ENCODE results near the gene CACNG8. TPM values are rescaled to one million over a fixed set of nuclear protein-coding genes. Genes with fewer than 3 reads are reported as not detected.

Gene CACNG8
- total RNA-seq, 3 donors from 2014 or later (not counting 1 experiment from before 2014, with no cell fraction given): 2.3 TPM; not detected in 2

- WGBS (ENCODE audit: insufficient coverage): no CpG with 5 or more reads among the region's 3 CpGs
- intact Hi-C loops (cut with micrococcal nuclease): no loop called here
- TF ChIP-seq CTCF (IDR thresholded peaks at IDR 0.05): no peak
- ATAC-seq: no peak
- H3K27ac ChIP-seq (ENCODE audit: low read length): no peak overlapping the region
- H3K27me3 Mint-ChIP-seq (ENCODE audit: low read depth in 2 of 2): peaks cover 8% of the 10 kb centered on the region in 2 donors
- no peaks in the 10 kb centered on the region for H3K9me3 Mint-ChIP-seq
- H3K4me1 ChIP-seq (ENCODE audit: control insufficient read depth, insufficient read depth, low read length): peaks cover 9% of the 10 kb centered on the region
- no peak for DNase-seq
- H3K27me3 ChIP-seq (ENCODE audit: control insufficient read depth, insufficient read depth, low read length): peaks cover 2% of the 10 kb centered on the region
- H3K4me1 Mint-ChIP-seq: peaks cover 0 to 14% of the 10 kb centered on the region in 2 donors
- H3K4me3 Mint-ChIP-seq: no peak overlapping the region
- H3K27ac Mint-ChIP-seq: no peak overlapping the region
- no peaks in the 10 kb centered on the region for H3K9me3 ChIP-seq (ENCODE audit: control insufficient read depth, insufficient read depth, low read length)
- H3K4me3 ChIP-seq (ENCODE audit: low read length): no peak overlapping the region
- H3K36me3 ChIP-seq (ENCODE audit: control insufficient read depth, insufficient read depth, low read length): no peaks in the 10 kb centered on the region
- no peaks in the 10 kb centered on the region for H3K36me3 Mint-ChIP-seq
Measured at GRCh38 chr19:54023191-54023590, 60.5 kb downstream of the CACNG8 start.

- Mint-ChIP-seq H3K27me3 (ENCODE audit: low read depth in 2 of 2) (peaks cover 9 to 10% of the 10 kb centered on the region in 2 donors), H3K4me1 (peaks cover 0 to 11% of the 10 kb centered on the region in 2 donors), H3K9me3 (no peaks in the 10 kb centered on the region), H3K4me3 (no peak overlapping the region), H3K36me3 (no peaks in the 10 kb centered on the region), H3K27ac (no peak overlapping the region)
- intact Hi-C loops (cut with micrococcal nuclease): loop anchor here (1.0 to 2.0 kb wide), 3 partner anchors 182 to 252 kb away; no protein-coding TSS in a partner anchor
- no peak overlapping the region for H3K4me3 ChIP-seq (ENCODE audit: low read length)
- DNase-seq (no peak), ATAC-seq (no peak)
- H3K27ac ChIP-seq (ENCODE audit: low read length): no peak overlapping the region
- peaks cover 2% of the 10 kb centered on the region for H3K27me3 ChIP-seq (ENCODE audit: control insufficient read depth, insufficient read depth, low read length)
- 78% methylated on average over 9 of the region's 9 CpGs for WGBS (ENCODE audit: insufficient coverage)
- no peaks in the 10 kb centered on the region for H3K36me3 ChIP-seq (ENCODE audit: control insufficient read depth, insufficient read depth, low read length)
- H3K4me1 ChIP-seq (ENCODE audit: control insufficient read depth, insufficient read depth, low read length): peaks cover 5% of the 10 kb centered on the region
- no peak for TF ChIP-seq CTCF (IDR thresholded peaks at IDR 0.05)
- no peaks in the 10 kb centered on the region for H3K9me3 ChIP-seq (ENCODE audit: control insufficient read depth, insufficient read depth, low read length)
Measured at GRCh38 chr19:54024660-54025059, 61.9 kb downstream of the CACNG8 start.

GRCh38 chr19:54026656-54027055 is 63.9 kb downstream of the CACNG8 start:
- H3K27ac Mint-ChIP-seq: no peak overlapping the region
- DNase-seq: no peak
- H3K36me3 ChIP-seq (ENCODE audit: control insufficient read depth, insufficient read depth, low read length): no peaks in the 10 kb centered on the region
- peaks cover 9% of the 10 kb centered on the region in 2 donors for H3K4me1 Mint-ChIP-seq
- no peak for TF ChIP-seq CTCF (IDR thresholded peaks at IDR 0.05)
- H3K9me3 Mint-ChIP-seq: no peaks in the 10 kb centered on the region
- peaks cover 4% of the 10 kb centered on the region for H3K4me1 ChIP-seq (ENCODE audit: control insufficient read depth, insufficient read depth, low read length)
- H3K36me3 Mint-ChIP-seq: no peaks in the 10 kb centered on the region
- intact Hi-C loops (cut with micrococcal nuclease): no loop called here
- H3K27me3 ChIP-seq (ENCODE audit: control insufficient read depth, insufficient read depth, low read length): peaks cover 2% of the 10 kb centered on the region
- WGBS (ENCODE audit: insufficient coverage): 82% methylated on average over 7 of the region's 7 CpGs
- H3K27me3 Mint-ChIP-seq (ENCODE audit: low read depth in 2 of 2): peaks cover 15 to 22% of the 10 kb centered on the region in 2 donors
- no peak for ATAC-seq
- H3K27ac ChIP-seq (ENCODE audit: low read length): no peak overlapping the region
- H3K9me3 ChIP-seq (ENCODE audit: control insufficient read depth, insufficient read depth, low read length): no peaks in the 10 kb centered on the region
- no peak overlapping the region for H3K4me3 Mint-ChIP-seq
- H3K4me3 ChIP-seq (ENCODE audit: low read length): no peak overlapping the region

- ATAC-seq (no peak), DNase-seq (no peak)
- no peak for TF ChIP-seq CTCF (IDR thresholded peaks at IDR 0.05)
- H3K4me1 Mint-ChIP-seq: peaks cover 9% of the 10 kb centered on the region in 2 donors
- Histone ChIP-seq H3K4me1 (ENCODE audit: control insufficient read depth, insufficient read depth, low read length) (no peaks in the 10 kb centered on the region), H3K27me3 (ENCODE audit: control insufficient read depth, insufficient read depth, low read length) (no peaks in the 10 kb centered on the region), H3K9me3 (ENCODE audit: control insufficient read depth, insufficient read depth, low read length) (no peaks in the 10 kb centered on the region), H3K27ac (ENCODE audit: low read length) (no peak overlapping the region), H3K4me3 (ENCODE audit: low read length) (no peak overlapping the region), H3K36me3 (ENCODE audit: control insufficient read depth, insufficient read depth, low read length) (no peaks in the 10 kb centered on the region)
- no peak overlapping the region for H3K4me3 Mint-ChIP-seq
- intact Hi-C loops (cut with micrococcal nuclease): no loop called here
- peaks cover 11 to 14% of the 10 kb centered on the region in 2 donors for H3K27me3 Mint-ChIP-seq (ENCODE audit: low read depth in 2 of 2)
- 67% methylated on average over 3 of the region's 3 CpGs for WGBS (ENCODE audit: insufficient coverage)
- H3K9me3 Mint-ChIP-seq: no peaks in the 10 kb centered on the region
- no peaks in the 10 kb centered on the region for H3K36me3 Mint-ChIP-seq
- H3K27ac Mint-ChIP-seq: no peak overlapping the region
Measured at GRCh38 chr19:54029301-54029700, 66.6 kb downstream of the CACNG8 start.

Data from natural killer cell (primary cell).